K562 (cell line): Measurements from ENCODE around the gene IFT27.

Experiments
- BCL6 ChIP-seq: fragments of 250-450 bp; sonication (Bioruptor Pico); IDR thresholded peaks from 2 replicates; pipeline ENCODE4 v1.4.0; 2020
- CTCF ChIP-seq, 3 experiments: IDR thresholded peaks in 2 of 3; conservative IDR thresholded peaks in 1 of 3; 2 replicates each; pipeline ENCODE4 v1.5.1; 2011 to 2012; ENCODE audit warnings: low read length in 3 of 3, mild to moderate bottlenecking in 3 of 3, control low read depth in 2 of 3, improper control_type of control experiment in 1 of 3, inconsistent platforms in 1 of 3, low read depth in 1 of 3, mixed read lengths in 1 of 3, moderate library complexity in 1 of 3; ENCODE audit not compliant: insufficient read depth in 2 of 3
- E2F6 ChIP-seq, 2 experiments: IDR thresholded peaks; 2 replicates each; pipeline ENCODE4 v1.6.1; 2011; ENCODE audit warnings: borderline replicate concordance in 1 of 2, control low read depth in 1 of 2, low read depth in 1 of 2, low read length in 1 of 2, mild to moderate bottlenecking in 1 of 2, mixed read lengths in 1 of 2, moderate library complexity in 1 of 2; ENCODE audit not compliant: insufficient read depth in 1 of 2, insufficient read length in 1 of 2, poor library complexity in 1 of 2, severe bottlenecking in 1 of 2; ENCODE audit errors: extremely low read depth in 1 of 2
- GTF3C2 ChIP-seq: IDR thresholded peaks from 3 replicates; pipeline ENCODE4 v1.6.1; 2011; ENCODE audit warnings: borderline replicate concordance, mild to moderate bottlenecking, moderate library complexity; ENCODE audit not compliant: insufficient read length; ENCODE audit errors: extremely low read depth
- MAX ChIP-seq: sonication (generic); formaldehyde crosslinking; IDR thresholded peaks from 2 replicates; pipeline ENCODE4 v1.9.0; 2022; ENCODE audit warnings: mild to moderate bottlenecking, missing genetic modification reagents
- POLR2A ChIP-seq: fragments of 450-650 bp; conservative IDR thresholded peaks from 2 replicates; pipeline ENCODE4 v1.6.1; 2016
- RERE ChIP-seq: sonication (generic); formaldehyde crosslinking; IDR thresholded peaks from 2 replicates; pipeline ENCODE4 v1.8.0; 2023; ENCODE audit warnings: missing genetic modification reagents, mild to moderate bottlenecking, borderline replicate concordance

- TF ChIP-seq MAX = no peak
- TF ChIP-seq POLR2A = no peak
- no peak for TF ChIP-seq CTCF (IDR thresholded peaks at IDR 0.05 in 2 of 3, conservative IDR thresholded peaks at IDR 0.05 in 1 of 3; ENCODE audit: insufficient read depth in 2 of 3, low read depth in 1 of 3, low read length in 3 of 3)
- no peak for TF ChIP-seq RERE (CRISPR knock-in tag)
- TF ChIP-seq BCL6 = no peak
- no peak for TF ChIP-seq E2F6 (IDR thresholded peaks at IDR 0.05; ENCODE audit: borderline replicate concordance in 1 of 2, extremely low read depth in 1 of 2, insufficient read depth in 1 of 2, insufficient read length in 1 of 2, low read depth in 1 of 2, low read length in 1 of 2, poor library complexity in 1 of 2, severe bottlenecking in 1 of 2)
- no peak for TF ChIP-seq GTF3C2
Measured at GRCh38 chr22:36759481-36760159, 16.3 kb downstream of the IFT27 start.
